Astrocyte of the spinal cord (primary cell): ENCODE results near the gene BLID.

Source experiments
- DNase-seq: peaks from one replicate; pipeline ENCODE4 v3.0.0; 2011; ENCODE audit warnings: low read depth, low spot score
- H3K4me3 ChIP-seq: 2 replicates; pipeline ENCODE4 v1.5.1; 2011; ENCODE audit warnings: low read depth, mild to moderate bottlenecking, low read length, moderate library complexity
- in situ Hi-C: cut with HindIII; loops from 2 replicates; pipeline ENCODE4 v1.10.0; 2017; ENCODE audit warnings: low sequenced_read_pairs
- TF ChIP-seq, protein P1 (sequence below): IDR thresholded peaks from 2 replicates; pipeline ENCODE4 v1.5.1; 2012; ENCODE audit warnings: low read depth, mild to moderate bottlenecking, low read length, inconsistent platforms

BLID gene

GRCh38 chr11:122158171-122158570, 42.2 kb upstream of the BLID start:
- H3K4me3 ChIP-seq: no peak overlapping the region
- in situ Hi-C loops: no loop called here
- DNase-seq: no peak
- TF ChIP-seq, protein P1, sequence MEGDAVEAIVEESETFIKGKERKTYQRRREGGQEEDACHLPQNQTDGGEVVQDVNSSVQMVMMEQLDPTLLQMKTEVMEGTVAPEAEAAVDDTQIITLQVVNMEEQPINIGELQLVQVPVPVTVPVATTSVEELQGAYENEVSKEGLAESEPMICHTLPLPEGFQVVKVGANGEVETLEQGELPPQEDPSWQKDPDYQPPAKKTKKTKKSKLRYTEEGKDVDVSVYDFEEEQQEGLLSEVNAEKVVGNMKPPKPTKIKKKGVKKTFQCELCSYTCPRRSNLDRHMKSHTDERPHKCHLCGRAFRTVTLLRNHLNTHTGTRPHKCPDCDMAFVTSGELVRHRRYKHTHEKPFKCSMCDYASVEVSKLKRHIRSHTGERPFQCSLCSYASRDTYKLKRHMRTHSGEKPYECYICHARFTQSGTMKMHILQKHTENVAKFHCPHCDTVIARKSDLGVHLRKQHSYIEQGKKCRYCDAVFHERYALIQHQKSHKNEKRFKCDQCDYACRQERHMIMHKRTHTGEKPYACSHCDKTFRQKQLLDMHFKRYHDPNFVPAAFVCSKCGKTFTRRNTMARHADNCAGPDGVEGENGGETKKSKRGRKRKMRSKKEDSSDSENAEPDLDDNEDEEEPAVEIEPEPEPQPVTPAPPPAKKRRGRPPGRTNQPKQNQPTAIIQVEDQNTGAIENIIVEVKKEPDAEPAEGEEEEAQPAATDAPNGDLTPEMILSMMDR: no peak

DNA sequence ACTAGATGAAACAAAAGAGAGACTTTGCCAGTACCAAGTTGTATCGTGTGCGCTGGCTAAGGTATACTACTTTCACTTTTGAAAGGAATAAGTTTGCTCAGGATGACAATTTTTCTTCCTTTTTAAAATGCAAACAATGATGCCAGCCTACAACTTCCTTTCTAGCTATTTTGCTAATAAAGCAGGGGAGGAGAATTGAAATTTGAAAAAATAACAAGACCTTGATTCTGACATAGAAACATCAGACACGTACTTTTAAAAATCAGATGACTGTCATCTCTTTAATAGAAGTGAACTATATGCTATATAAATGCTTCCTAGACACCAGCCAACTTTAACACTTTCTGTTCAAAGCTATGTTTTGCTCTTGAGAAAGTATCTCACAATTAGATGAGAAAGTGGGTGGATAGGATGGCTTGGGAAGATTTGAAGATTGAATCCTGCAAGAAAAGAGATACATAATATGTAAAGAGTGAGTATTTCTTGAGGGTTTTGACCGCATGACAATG, 41.7 kb upstream of the BLID start:
- peak overlapping the region; percentile 17 for H3K4me3 ChIP-seq
- no peak for DNase-seq
- in situ Hi-C loops: no loop called here
- TF ChIP-seq, protein P1: no peak

GRCh38 chr11:122156940-122157382, 40.9 kb upstream of the BLID start:
- DNase-seq: peak; percentile 83
- peak overlapping the region; percentile 8 for H3K4me3 ChIP-seq
- TF ChIP-seq, protein P1: no peak
- in situ Hi-C loops: no loop called here

- in situ Hi-C loops: no loop called here
- DNase-seq: no peak
- peak overlapping the region; percentile 32 for H3K4me3 ChIP-seq
- TF ChIP-seq, protein P1: no peak
Measured at GRCh38 chr11:122155765-122156527, 39.9 kb upstream of the BLID start.

GRCh38 chr11:122154994-122155393, 39.0 kb upstream of the BLID start:
- no peak overlapping the region for H3K4me3 ChIP-seq
- TF ChIP-seq, protein P1: no peak
- in situ Hi-C loops: no loop called here
- DNase-seq: no peak

DNA sequence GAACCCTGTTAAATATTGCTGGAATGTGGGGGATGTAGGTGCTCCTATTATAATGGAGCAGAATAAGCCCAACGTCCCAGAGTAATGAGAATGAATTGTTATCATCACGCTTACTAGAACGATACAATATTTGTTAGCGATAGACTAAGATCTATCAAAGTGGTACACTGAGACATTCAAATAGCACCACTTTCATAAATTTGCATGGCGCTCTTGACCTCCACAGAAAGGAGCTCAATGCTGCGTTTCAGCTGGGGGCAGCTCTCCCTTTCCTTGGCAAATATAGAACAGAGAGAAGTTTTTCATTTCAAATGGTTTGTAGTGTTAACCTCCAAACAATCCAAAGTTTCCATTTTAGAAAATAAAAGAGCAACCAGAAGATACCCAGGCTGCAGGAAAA, 38.2 kb upstream of the BLID start:
- in situ Hi-C loops: no loop called here
- DNase-seq: no peak
- H3K4me3 ChIP-seq: no peak overlapping the region
- TF ChIP-seq, protein P1: no peak
